CD4-positive, CD25-positive, alpha-beta regulatory T cell (primary cell): ENCODE data around the gene AP1B1. TPM values are rescaled to one million over a fixed set of nuclear protein-coding genes. Genes with fewer than 3 reads are reported as not detected.

Experiments used
- ATAC-seq, 2 donors: fragments of 150-1000 bp; cut with Tn5 transposase; one replicate each; pipeline ENCODE4 v1.10.0; 2021; ENCODE audit warnings: low read depth in 2 of 2, moderate number of reproducible peaks in 2 of 2, moderate library complexity in 1 of 2
- DNase-seq, 3 donors: peaks; one replicate each; pipeline versions ENCODE4 v3.0.0 to v3.0.0-alpha.2; 2012 to 2022; ENCODE audit warnings: mixed read lengths in 1 of 3
- H3K27ac ChIP-seq: one replicate; pipeline ENCODE4 v1.7.0; 2013; ENCODE audit warnings: mild to moderate bottlenecking, low read length; ENCODE audit not compliant: insufficient read depth, poor library complexity, severe bottlenecking
- H3K27me3 ChIP-seq: one replicate; pipeline ENCODE4 v1.7.0; 2013; ENCODE audit warnings: low read length; ENCODE audit not compliant: control insufficient read depth, insufficient read depth
- H3K36me3 ChIP-seq: one replicate; pipeline ENCODE4 v1.7.0; 2013; ENCODE audit warnings: mild to moderate bottlenecking, low read length, moderate library complexity; ENCODE audit not compliant: control insufficient read depth, insufficient read depth
- H3K4me1 ChIP-seq: 2 replicates; pipeline ENCODE4 v1.7.0; 2013; ENCODE audit warnings: mild to moderate bottlenecking, low read length; ENCODE audit not compliant: insufficient read depth, control insufficient read depth, poor library complexity, severe bottlenecking
- H3K4me3 ChIP-seq: one replicate; pipeline ENCODE4 v1.7.0; 2013; ENCODE audit warnings: low read depth, mild to moderate bottlenecking, low read length, moderate library complexity
- H3K9me3 ChIP-seq, 2 experiments: 1 replicate in 1 of 2; 2 replicates in 1 of 2; pipeline ENCODE4 v1.7.0; 2013; ENCODE audit warnings: low read length in 2 of 2, mild to moderate bottlenecking in 1 of 2, moderate library complexity in 1 of 2; ENCODE audit not compliant: control insufficient read depth in 2 of 2
- H3K27ac Mint-ChIP-seq, 3 donors: one replicate each; pipeline ENCODE4 v1.8.0; 2020 to 2022; ENCODE audit warnings: mild to moderate bottlenecking in 3 of 3, mixed read lengths in 3 of 3, moderate library complexity in 2 of 3
- H3K27me3 Mint-ChIP-seq: one replicate; pipeline ENCODE4 v1.8.0; 2022; ENCODE audit warnings: mild to moderate bottlenecking, mixed read lengths
- H3K36me3 Mint-ChIP-seq: one replicate; pipeline ENCODE4 v1.8.0; 2020; ENCODE audit warnings: mixed read lengths
- H3K4me1 Mint-ChIP-seq, 4 donors: one replicate each; pipeline ENCODE4 v1.8.0; 2020 to 2022; ENCODE audit warnings: mixed read lengths in 4 of 4, mild to moderate bottlenecking in 1 of 4
- H3K4me3 Mint-ChIP-seq, 4 donors: one replicate each; pipeline ENCODE4 v1.8.0; 2020 to 2022; ENCODE audit warnings: mild to moderate bottlenecking in 4 of 4, mixed read lengths in 4 of 4, moderate library complexity in 3 of 4
- H3K9me3 Mint-ChIP-seq, 7 donors: one replicate each; pipeline ENCODE4 v1.8.0; 2020 to 2022; ENCODE audit warnings: mixed read lengths in 7 of 7, mild to moderate bottlenecking in 3 of 7, moderate library complexity in 2 of 7
- polyA plus RNA-seq, 4 donors: library from polyadenylated mRNA; unstranded; fragments of 300-500 nt; fragmentation: Illumina TruSeq; gene quantifications; one replicate each; pipeline ENCODE4 v1.2.3, GENCODE V29; 2021
- total RNA-seq: library from RNA; stranded (reverse); gene quantifications from one replicate; pipeline ENCODE4 v1.2.3, GENCODE V29; 2022

AP1B1 gene
- total and polyA plus RNA-seq, 5 donors from 2014 or later, result 11.7 to 40.8 (median 14.7) TPM

DNA sequence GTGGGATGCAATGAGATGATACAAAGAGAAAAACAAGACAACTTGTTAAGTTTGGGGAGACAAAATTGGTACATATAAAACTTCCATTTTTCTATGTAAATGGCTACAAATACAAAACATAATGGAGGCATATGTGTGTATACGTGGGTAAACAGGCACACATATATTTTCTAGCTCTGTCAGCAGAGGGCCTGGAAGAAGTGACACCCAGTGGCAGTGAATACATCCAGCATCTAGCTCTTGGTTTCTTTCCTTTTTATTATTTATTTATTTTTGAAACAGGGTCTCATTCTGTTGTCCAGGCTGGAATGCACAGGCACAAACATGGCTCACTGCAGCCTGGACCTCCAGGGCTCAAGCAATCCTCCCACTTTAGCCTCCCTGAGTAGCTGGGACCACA is 67.8 kb downstream of the AP1B1 start:
- peaks cover 0 to 8% (median 3%) of the 10 kb centered on the region in 4 donors for H3K4me1 Mint-ChIP-seq
- Histone ChIP-seq H3K27me3 (no peaks in the 10 kb centered on the region), H3K4me1 (no peaks in the 10 kb centered on the region), H3K27ac (no peak overlapping the region), H3K9me3 (no peaks in the 10 kb centered on the region), H3K36me3 (no peaks in the 10 kb centered on the region), H3K4me3 (no peak overlapping the region)
- no peak overlapping the region for H3K27ac Mint-ChIP-seq
- no peak for DNase-seq
- no peaks in the 10 kb centered on the region for H3K36me3 Mint-ChIP-seq
- peaks cover 17% of the 10 kb centered on the region for H3K27me3 Mint-ChIP-seq
- H3K9me3 Mint-ChIP-seq, result no peaks in the 10 kb centered on the region
- H3K4me3 Mint-ChIP-seq, result no peak overlapping the region
- ATAC-seq, result no peak

DNA sequence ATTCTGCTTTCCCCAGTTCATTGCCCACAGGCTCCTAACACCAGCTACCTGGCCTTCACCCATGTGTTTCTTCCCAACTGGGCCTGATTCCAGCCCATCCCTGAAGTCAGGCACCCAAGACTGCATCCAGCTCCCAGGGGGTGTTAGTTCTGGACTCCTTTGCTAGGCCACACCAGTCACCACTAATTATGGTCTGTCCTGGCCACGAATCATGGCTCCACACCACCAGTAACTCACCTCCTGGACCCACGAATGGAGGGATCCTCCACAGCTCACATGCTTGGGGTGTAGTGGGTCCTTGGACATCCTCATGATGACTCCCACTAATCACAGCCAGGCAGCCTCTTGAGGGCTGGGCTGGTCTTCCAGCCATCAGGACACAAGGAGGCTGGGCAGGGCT is 69.3 kb downstream of the AP1B1 start:
- Histone ChIP-seq H3K4me3 (no peak overlapping the region), H3K27me3 (peaks cover 4% of the 10 kb centered on the region), H3K36me3 (no peaks in the 10 kb centered on the region), H3K27ac (no peak overlapping the region), H3K4me1 (peaks cover 11% of the 10 kb centered on the region), H3K9me3 (no peaks in the 10 kb centered on the region)
- Mint-ChIP-seq H3K4me1 (peaks cover 4 to 12% (median 7%) of the 10 kb centered on the region in 4 donors), H3K36me3 (no peaks in the 10 kb centered on the region), H3K27me3 (peaks cover 24% of the 10 kb centered on the region), H3K4me3 (no peak overlapping the region), H3K27ac (no peak overlapping the region), H3K9me3 (no peaks in the 10 kb centered on the region)
- ATAC-seq, result no peak
- no peak for DNase-seq

DNA sequence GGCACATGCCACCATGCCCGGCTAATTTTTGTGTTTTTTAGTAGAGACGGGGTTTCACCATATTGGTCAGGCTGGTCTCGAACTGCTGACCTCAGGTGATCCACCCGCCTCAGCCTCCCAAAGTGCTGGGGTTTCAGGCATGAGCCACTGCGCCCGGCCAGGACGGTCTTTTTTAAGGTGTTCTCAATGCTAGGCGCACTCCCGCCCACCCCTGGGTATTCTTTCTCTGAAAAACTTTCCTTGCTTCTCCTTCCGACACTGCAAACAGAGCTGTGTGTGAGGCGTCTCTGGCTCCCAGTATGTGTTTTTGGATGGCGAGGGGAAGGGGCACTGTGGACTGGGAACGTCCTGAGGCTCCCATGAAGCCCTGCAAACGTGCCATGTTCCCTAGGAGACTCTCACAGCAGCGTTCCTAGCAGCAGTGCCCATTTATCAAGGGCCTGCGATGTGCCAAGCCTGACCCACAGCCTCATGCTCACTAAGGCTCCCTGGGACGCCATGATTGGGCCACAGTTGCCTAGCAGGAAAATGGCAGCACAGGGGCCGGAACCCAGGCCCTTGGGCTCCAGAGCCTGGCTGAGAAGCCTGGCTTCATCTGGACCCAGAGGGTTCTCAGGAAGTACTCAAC is 70.4 kb downstream of the AP1B1 start:
- Mint-ChIP-seq H3K4me1 (peaks cover 0 to 17% (median 12%) of the 10 kb centered on the region in 4 donors), H3K9me3 (no peaks in the 10 kb centered on the region), H3K27me3 (peaks cover 30% of the 10 kb centered on the region), H3K36me3 (no peaks in the 10 kb centered on the region), H3K4me3 (no peak overlapping the region), H3K27ac (peak overlapping the region in 1 of 3 donors; percentile 86)
- H3K36me3 ChIP-seq, result no peaks in the 10 kb centered on the region
- no peaks in the 10 kb centered on the region for H3K9me3 ChIP-seq
- H3K27me3 ChIP-seq, result peaks cover 7% of the 10 kb centered on the region
- H3K4me1 ChIP-seq, result peaks cover 16% of the 10 kb centered on the region
- no peak for ATAC-seq
- H3K4me3 ChIP-seq, result no peak overlapping the region
- no peak overlapping the region for H3K27ac ChIP-seq
- no peak for DNase-seq

DNA sequence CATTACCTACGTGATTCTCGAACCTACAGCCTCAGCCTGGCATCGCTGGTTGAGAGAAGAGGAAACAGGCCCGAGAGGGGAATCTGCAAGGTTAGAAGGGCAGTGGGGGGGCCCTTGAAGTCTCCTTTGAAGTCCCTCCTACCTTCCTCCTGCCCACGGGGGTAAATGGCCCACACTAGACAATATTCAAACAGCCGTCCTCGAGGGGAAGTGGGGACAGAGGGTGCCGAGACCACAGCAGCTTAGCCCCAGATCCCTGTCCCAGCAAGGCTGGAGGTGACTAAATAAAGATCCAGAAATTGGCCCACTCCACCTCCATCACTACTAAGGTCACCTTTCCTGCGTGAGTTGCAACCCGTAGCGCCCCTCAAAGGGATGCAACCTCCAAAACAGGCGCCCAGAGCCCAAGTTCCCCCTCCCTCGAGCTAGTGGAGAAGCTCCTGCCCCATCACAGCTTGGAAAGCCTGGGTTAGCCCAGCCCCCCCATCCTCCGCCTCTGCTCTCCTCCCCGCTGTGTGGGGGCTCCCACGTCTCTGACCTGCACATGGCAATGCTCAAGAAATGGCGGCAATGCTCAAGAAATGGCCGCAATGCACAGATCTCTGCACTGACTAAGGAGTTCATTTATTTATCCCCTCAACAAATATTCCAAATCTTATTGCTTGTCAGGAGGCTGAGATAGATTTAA is 72.1 kb downstream of the AP1B1 start:
- peaks cover 7% of the 10 kb centered on the region for H3K27me3 ChIP-seq
- no peaks in the 10 kb centered on the region for H3K36me3 Mint-ChIP-seq
- no peak overlapping the region for H3K4me3 ChIP-seq
- peaks cover 0 to 17% (median 12%) of the 10 kb centered on the region in 4 donors for H3K4me1 Mint-ChIP-seq
- no peaks in the 10 kb centered on the region for H3K36me3 ChIP-seq
- no peaks in the 10 kb centered on the region for H3K9me3 ChIP-seq
- H3K27ac Mint-ChIP-seq, result no peak overlapping the region
- H3K4me3 Mint-ChIP-seq, result peak overlapping the region in 3 of 4 donors; percentile 30 to 48 (median 40)
- H3K27ac ChIP-seq, result no peak overlapping the region
- no peak for DNase-seq
- no peaks in the 10 kb centered on the region for H3K9me3 Mint-ChIP-seq
- H3K4me1 ChIP-seq, result peaks cover 16% of the 10 kb centered on the region
- H3K27me3 Mint-ChIP-seq, result peaks cover 40% of the 10 kb centered on the region
- no peak for ATAC-seq

DNA sequence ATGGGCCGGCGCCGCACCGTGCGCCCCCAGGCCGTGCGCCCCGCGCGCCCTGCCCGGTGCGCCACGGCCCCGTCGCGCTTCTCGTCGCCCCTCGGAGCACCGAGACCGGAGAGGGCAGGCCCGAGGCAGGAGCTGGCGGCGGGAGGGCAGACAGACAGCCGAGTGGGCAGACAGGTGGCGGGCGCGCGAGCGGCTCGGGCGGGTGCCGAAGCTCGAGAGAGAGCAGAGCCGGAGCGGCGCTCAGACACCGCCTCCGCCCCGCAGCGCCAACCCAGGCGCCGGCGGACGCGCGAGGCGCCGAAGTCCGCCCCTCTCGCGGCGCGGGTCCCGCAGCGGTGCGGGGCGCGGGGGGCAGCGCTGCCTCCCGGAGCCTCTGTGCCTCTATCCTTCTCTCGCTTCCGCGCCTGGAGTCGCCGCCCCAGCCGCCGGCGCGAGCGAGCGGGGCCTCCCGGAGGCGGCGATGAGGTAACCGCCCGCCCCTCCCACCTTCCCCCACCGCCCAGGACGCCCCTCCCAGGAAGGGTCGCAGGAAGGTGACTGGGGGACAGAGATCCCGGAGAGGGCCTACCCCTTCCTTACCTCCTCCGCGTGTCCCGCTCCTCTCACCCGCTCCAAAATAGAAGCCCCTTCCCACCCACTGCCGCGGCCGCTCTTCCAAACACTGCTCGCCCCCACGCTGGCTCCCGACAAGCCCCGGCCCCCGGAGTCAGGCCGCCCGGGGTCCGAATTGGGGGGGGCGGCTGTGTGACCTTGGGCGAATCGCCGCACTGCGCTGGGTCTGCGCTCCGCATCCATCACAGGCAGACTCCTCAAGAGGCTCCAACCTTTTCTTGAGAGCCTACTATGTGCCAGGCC is 72.9 kb downstream of the AP1B1 start, which contains the start of gene RASL10A:
TSS of gene RASL10A (minus strand) at position 412 of the 855 bp plus-strand sequence. CDS start 451 bp downstream, outside the sequence.
- H3K9me3 ChIP-seq, result no peaks in the 10 kb centered on the region
- no peaks in the 10 kb centered on the region for H3K36me3 ChIP-seq
- H3K27ac ChIP-seq, result no peak within 1 kb of the TSS
- Mint-ChIP-seq H3K36me3 (no peaks in the 10 kb centered on the region), H3K9me3 (no peaks in the 10 kb centered on the region), H3K4me3 (peak within 1 kb of the TSS; percentile 30 to 66 (median 42)), H3K4me1 (peaks cover 0 to 17% (median 12%) of the 10 kb centered on the region in 4 donors), H3K27me3 (peaks cover 40% of the 10 kb centered on the region), H3K27ac (no peak within 1 kb of the TSS)
- ATAC-seq (no peak), DNase-seq (no peak)
- no peak within 1 kb of the TSS for H3K4me3 ChIP-seq
- H3K4me1 ChIP-seq, result peaks cover 21% of the 10 kb centered on the region
- peaks cover 7% of the 10 kb centered on the region for H3K27me3 ChIP-seq

DNA sequence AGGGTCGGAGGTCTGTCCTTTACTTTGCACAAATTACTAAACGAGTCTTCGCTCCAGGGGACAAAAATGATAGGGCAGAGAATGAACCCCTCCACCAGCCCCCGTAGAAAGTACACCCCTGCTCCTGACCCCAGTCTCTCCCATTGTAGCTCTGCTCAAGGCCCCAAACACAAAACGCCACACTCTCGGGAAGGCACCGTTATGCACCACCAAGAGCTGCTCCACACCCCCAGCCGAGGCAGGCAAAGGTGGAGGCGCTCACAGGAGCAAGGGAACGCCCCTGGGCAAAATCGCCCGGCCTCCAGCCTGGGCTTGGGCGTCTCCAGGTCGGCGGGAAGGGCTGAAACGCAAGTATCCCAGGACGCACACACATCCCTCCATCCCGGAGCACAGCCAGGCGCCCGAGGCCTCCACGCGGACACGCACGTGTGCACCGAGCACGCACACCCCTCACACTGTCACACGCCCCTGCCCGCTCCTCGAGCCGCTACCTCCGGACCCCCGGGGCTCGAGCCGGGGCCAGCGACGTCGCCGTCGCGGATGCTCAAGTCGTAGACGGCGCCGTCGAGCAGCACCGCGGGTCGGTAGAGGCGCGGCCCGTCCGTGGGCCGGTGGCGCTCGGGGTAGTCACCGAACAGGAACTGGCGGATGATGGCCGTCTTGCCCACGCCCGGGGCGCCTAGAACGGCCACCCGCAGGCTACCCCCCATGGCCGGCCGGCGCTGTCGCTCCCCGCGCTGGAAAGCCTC is 73.7 kb downstream of the AP1B1 start:
- no peaks in the 10 kb centered on the region for H3K36me3 Mint-ChIP-seq
- DNase-seq (no peak), ATAC-seq (no peak)
- Histone ChIP-seq H3K4me3 (no peak overlapping the region), H3K4me1 (peaks cover 21% of the 10 kb centered on the region), H3K27me3 (peaks cover 7% of the 10 kb centered on the region), H3K9me3 (no peaks in the 10 kb centered on the region), H3K27ac (no peak overlapping the region), H3K36me3 (no peaks in the 10 kb centered on the region)
- H3K9me3 Mint-ChIP-seq, result no peaks in the 10 kb centered on the region
- H3K27me3 Mint-ChIP-seq, result peaks cover 40% of the 10 kb centered on the region
- peaks cover 0 to 17% (median 12%) of the 10 kb centered on the region in 4 donors for H3K4me1 Mint-ChIP-seq
- H3K27ac Mint-ChIP-seq, result no peak overlapping the region
- peak overlapping the region in 3 of 4 donors; percentile 35 to 66 (median 50) for H3K4me3 Mint-ChIP-seq
